ENCODE results near the gene VLDLR.
A peak's percentile ranks its signal among the peaks of the same experiment; 100 is the strongest.

VLDLR gene

GRCh38 chr9:2621722-2622460 lies at the start of gene VLDLR:
Gene VLDLR (plus strand): TSS chr9:2621787. CDS start chr9:2622190, 403 bp downstream.
- DNase-seq = peak; percentile 32

GRCh38 chr9:2574203-2574602 lies 47.4 kb upstream of the VLDLR start:
- no peak for DNase-seq

- peak; percentile 42 for DNase-seq
Measured at GRCh38 chr9:2576631-2577030, 45.0 kb upstream of the VLDLR start.

- no peak for DNase-seq
Measured at GRCh38 chr9:2583308-2584013, 38.1 kb upstream of the VLDLR start.

- no peak for DNase-seq
Measured at GRCh38 chr9:2591967-2592366, 29.6 kb upstream of the VLDLR start.

GRCh38 chr9:2593744-2594143 lies 27.8 kb upstream of the VLDLR start:
- DNase-seq = no peak

GRCh38 chr9:2595973-2596372 lies 25.6 kb upstream of the VLDLR start:
- peak; percentile 29 for DNase-seq

- DNase-seq = no peak
Measured at GRCh38 chr9:2597483-2597882, 24.1 kb upstream of the VLDLR start.

GRCh38 chr9:2599896-2600295 lies 21.7 kb upstream of the VLDLR start:
- no peak for DNase-seq

- no peak for DNase-seq
Measured at GRCh38 chr9:2600307-2600706, 21.3 kb upstream of the VLDLR start.

- DNase-seq = no peak
Measured at GRCh38 chr9:2601785-2602378, 19.7 kb upstream of the VLDLR start.

GRCh38 chr9:2602704-2603116 lies 18.9 kb upstream of the VLDLR start:
- no peak for DNase-seq

- no peak for DNase-seq
Measured at GRCh38 chr9:2603621-2604020, 18.0 kb upstream of the VLDLR start.

- DNase-seq = no peak
Measured at GRCh38 chr9:2605246-2605645, 16.3 kb upstream of the VLDLR start.

- DNase-seq = no peak
Measured at GRCh38 chr9:2608276-2608675, 13.3 kb upstream of the VLDLR start.

GRCh38 chr9:2610985-2611384 lies 10.6 kb upstream of the VLDLR start:
- no peak for DNase-seq

GRCh38 chr9:2611961-2612360 lies 9.6 kb upstream of the VLDLR start:
- DNase-seq = no peak

GRCh38 chr9:2613730-2614271 lies 7.8 kb upstream of the VLDLR start:
- no peak for DNase-seq

- DNase-seq = no peak
Measured at GRCh38 chr9:2615497-2615896, 6.1 kb upstream of the VLDLR start.

- no peak for DNase-seq
Measured at GRCh38 chr9:2616692-2617377, 4.8 kb upstream of the VLDLR start.

GRCh38 chr9:2618289-2618688 lies 3.3 kb upstream of the VLDLR start:
- DNase-seq = no peak

- peak; percentile 59 for DNase-seq
Measured at GRCh38 chr9:2620919-2621721, 467 bp upstream of the VLDLR start.

Data from DMS79 treated with DMSO at 0.1 percent for 48 hours (cell line).